HuH-7.5 (cell line): ENCODE results near the gene NAA10.
"Not testable (repeated sequence)": the region's sequence is repeated elsewhere in the genome, so short reads cannot be mapped to it uniquely, and the experiment has no call there.

Source experiments
- DNase-seq: peaks from one replicate; pipeline ENCODE4 v3.0.0; 2011; ENCODE audit warnings: low spot score

NAA10 gene

DNA sequence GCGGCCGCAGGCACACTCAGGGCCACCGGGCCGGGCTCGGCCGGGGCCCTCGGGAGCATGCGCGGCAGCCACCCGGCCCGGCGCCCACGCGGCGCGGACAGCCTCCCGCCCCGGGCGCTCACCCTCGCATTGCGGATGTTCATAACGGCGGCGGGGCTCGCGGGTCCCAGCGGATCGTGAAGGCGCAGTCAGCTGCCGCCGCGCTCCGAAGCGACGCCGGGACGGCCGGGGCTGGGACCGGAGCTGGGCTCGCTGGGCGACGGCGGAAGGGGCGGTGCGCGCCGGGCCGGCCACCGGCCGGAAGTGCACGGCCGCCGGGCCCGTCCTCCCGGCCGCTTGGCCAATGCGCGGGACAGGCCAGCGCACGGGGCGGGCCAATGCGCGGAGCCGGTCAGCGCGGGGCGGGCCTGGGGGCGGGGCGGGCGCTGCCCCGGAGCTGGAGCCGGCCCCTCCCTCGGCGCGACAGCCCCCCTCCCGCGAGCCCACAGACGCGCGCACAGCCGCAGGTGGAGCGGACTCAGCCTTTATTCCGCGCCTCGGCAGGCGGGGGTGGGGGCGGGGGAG lies at the start of gene NAA10:
TSS of gene NAA10 (minus strand) at position 276 of the 564 bp plus-strand sequence. CDS start at position 143, 133 bp downstream.
- DNase-seq: peak; percentile 82

GRCh38 chrX:153983321-153983801 lies 48.5 kb upstream of the NAA10 start:
- no peak for DNase-seq

GRCh38 chrX:153981771-153982533 lies 47.1 kb upstream of the NAA10 start:
- DNase-seq: no peak

DNA sequence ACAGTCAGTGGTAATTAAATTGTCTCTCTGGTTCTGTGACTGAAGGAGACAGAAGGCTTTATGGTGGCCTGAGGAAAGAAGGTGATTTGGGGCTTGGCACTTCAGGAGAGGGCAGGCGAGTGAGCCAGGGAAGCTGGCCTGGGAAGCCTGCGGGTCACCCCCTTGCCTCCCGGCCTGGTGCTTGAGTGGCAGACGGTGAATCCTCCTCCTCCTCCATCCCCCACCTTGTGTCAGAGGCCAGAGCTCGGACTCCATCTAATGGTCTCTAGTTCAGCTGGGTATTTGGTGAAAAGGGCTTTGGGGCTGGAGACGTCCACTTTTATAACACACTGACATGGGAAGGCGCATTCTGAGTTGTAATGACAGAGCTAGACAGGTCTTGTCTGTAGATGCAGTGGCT lies 46.4 kb upstream of the NAA10 start:
- no peak for DNase-seq

DNA sequence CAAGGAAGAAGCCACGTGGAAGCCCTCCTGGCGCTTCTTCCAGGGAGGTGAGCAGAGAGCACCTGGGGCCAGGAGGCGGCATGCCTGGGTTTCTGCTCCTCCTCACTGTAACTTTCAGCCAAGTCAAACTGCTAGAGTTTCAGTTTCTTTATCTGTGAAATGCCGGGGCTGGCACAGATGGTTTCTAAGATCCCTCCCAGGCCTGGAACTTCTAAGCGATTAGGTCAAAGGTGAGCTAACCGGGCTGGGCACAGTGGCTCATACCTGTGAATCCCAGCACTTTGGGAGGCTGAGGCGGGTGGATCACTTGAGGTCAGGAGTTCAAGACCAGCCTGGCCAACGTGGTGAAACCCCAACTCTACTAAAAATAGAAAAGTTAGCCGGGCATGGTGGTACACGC lies 45.6 kb upstream of the NAA10 start:
- DNase-seq: not testable (repeated sequence)

DNA sequence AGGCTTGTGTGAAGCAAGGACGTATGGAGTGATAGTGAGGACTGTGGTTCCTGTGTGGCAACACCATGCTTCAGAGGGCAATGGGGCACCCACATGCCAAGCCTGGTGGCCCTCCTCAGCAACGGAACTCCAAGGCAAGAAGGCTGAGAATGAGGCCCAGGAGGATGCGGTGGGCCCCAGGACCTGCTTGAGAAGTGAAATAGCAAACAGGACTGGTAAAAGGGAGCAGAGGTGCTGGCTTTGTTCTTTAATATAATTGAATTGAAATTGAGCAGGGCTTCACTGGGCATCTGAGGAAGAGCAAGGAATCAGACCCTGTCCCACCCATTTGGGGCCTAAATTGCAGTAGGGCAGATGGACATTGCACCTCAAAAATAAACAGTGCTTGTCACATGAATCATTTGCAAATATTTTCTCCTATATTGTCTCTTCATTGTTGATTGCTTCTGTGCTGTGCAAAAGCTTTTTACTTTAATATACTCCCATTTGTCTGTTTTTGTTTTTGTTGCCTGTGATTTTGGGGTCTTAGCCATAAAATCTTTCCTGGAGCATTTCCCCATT lies 40.0 kb upstream of the NAA10 start:
- no peak for DNase-seq

- no peak for DNase-seq
Measured at GRCh38 chrX:153974003-153974725, 39.3 kb upstream of the NAA10 start.

DNA sequence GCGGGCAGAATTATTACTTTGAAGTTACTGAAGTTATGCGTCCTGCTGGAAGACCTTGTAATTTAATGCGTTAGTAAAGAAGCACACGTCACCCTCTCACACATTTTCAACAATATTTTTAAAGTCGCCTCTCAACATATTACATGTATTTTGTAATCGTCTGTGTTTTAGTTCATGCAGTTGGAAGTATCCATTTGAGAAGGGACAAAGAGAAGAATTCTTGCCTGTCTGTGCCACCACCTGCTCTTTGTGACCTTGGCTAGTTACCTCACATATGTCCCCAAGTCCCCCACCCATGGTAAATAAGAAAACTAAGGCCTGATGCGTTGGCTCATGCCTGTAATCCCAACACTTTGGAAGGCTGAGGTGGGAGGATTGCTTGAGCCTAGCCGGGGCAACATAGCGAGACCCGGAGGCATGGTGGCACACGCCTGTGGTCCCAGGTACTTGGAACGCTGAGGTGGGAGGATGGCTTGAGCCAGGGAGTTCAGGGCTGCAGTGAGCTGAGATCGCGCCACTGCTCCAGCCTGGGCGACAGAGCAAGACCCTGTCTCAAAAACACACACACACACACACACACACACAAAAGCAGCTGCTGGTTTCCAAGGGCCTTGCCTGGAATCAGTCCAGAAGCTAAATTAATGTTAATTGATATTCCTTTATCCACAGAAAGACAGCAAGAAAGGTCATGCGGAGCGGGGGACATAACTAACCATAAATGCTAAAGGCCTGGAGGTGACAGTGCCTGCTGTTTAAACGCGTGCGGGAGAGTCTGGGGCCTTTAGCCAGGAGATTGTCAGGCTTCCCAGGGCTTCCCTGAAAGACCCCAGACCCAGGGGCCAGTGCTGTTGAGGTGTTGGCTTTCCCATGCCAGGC lies 38.5 kb upstream of the NAA10 start:
- no peak for DNase-seq

DNA sequence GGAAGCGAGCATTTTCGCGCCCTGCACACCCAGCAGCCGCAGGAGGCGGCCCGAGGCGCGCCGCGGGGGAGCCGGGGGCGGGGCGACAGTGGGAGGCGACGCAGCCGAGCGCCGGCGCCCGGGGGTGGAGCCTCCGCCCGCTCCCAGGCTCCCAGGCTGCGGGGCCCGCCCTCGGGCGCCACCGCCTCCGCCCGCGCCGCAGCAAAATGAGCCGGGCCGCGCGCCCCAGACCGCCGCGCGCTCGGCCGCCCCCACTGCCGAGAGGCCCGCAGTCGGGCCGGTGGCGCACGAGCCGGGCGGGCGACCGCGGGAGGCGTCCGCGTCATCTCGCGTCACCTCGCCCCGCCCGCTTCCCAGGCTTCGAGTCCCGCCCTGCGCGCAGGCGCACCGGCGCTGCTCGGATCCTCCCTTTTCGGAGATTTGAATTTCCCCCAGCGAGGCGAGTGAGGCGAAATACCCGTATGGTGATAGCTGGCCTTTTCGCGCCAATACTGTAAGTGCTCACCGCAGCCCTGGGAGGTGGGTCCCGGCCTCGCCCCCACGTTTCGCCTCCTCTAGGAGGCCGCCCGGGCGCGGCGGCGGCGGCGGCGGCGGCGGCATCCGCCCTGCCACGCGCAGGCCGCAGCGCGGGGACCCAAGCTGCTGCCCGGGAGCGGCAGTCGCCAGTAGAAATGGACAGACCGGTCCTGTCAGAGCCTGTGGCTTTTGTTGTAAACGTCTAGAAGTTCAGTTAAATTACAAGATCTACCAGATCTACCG lies 37.7 kb upstream of the NAA10 start, which contains the start of gene TMEM187:
TSS of gene TMEM187 (plus strand) at position 387 of the 759 bp plus-strand sequence. CDS start 9,309 bp downstream, outside the sequence.
- peak; percentile 85 for DNase-seq

DNA sequence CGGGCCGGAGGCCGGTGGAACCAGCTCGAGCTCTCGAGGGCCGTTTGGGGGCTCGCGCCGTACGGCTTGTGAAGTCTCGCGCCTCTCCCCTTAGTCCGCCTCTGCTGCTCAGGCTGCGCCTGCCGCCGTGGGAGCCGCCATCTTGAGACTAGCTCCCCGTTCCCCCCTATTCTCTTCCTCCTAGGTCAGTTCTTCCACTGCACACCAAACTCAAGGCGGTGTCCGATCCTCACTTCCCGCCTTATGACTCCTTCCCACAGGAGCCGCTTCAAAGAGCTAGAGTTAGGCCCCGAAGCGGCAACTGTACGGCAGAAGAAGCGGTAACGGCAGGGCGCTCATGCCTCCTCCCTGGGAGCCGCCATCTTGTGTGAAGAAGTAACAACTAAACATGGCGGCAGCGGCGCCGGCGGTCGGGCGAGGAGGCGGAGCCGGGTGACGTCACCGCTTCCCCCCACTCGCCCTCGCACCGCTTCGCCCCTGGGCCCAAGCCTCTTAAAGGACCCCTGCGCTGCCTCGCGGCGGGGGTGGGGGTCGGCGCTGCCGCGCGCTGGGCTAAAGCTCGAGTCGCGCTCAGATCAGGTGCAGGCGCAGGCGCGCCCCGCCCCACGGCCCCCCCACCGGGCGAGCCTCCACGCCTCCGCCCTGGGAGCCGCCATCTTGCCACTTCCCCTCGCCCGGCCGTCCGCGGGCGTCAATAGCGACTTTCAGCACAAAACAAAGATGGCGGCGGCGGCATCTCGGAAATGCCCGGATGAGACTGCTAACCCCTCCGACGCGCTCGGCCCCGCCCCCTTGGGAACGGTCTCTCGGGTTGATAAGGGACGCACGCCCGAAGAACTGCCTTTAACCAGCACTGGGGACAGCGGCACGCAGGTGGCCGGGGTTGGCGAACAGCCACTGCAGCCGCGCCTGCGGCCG lies 36.9 kb upstream of the NAA10 start, which contains the start of gene HCFC1:
TSS of gene HCFC1 (minus strand) at position 369 of the 918 bp plus-strand sequence. CDS start 978 bp downstream, outside the sequence.
- DNase-seq: peak; percentile 68

DNA sequence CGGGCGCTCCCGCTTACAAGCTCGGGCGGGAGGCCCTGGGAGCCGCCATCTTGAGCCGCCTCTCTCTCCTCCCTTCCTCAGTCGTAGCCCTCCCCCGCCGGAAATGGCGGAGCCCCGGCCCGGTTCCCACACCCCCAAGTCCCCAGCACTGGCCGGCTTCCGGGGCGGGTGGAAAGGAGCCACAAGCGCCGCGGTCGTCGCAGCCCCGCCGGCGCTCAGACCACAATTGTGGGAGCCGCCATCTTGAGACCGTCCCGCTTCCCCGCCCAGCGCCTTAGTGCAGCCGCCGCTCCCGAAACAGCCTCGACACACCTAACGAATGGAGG lies 36.2 kb upstream of the NAA10 start:
- peak; percentile 68 for DNase-seq

DNA sequence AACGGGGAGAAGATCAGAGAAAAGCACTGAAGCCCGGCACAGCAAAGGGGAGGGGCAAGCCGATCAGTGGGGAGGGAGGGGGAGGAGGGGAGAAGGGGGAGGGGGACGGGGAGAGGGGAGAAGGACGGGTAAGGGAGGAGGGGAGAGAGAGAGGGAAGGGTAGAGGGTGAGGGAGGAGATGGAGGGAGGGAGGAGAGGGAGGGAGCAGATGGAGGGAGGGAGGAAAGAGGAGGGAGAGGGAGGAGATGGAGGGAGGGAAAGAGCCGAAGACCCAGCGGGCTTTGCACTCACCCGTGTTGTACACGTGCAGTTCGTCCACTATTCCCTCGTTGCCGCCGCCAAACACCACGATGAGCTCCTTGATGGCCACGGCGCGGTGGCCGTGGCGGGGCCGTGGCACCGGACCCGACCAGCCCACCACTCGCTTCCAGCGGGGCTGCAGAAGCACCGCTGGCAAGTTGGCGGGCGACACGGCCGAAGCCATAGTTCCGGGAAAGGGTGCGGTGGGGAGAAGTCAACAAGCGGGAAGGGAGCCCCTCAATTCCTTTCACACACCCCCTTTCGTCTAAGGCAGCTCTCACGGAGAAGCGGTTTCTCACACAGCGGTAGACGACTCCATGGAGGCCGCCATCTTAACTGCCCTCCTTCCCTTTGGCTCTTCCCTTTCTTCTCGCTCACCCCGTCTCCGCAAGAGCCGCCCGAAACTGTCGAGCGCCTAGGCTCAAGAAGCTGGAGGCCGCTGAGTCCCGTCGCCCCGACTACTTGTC lies 35.7 kb upstream of the NAA10 start:
- no peak for DNase-seq

DNA sequence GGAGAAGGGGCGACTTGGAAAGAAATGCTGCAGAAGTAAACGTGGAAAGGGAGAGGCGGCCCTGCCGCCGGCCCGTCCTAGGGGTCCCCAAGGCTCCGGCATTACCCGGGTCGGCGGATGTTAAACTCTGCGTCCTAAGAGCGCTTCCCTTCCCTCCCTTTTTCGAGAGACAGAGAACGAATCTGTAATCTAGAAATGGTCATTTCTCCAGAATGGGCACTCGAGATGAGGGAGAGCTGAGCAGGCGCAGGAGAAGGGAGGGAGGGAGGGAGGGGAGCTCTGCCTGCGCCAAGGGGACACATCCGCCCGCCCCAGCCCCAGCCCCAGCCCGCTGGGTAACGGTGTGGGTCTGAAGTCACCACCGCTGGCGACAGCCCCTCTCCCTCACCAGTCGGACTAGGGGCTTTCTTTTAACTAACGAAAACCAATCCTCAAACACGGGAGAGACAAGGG lies 35.1 kb upstream of the NAA10 start:
- no peak for DNase-seq

DNA sequence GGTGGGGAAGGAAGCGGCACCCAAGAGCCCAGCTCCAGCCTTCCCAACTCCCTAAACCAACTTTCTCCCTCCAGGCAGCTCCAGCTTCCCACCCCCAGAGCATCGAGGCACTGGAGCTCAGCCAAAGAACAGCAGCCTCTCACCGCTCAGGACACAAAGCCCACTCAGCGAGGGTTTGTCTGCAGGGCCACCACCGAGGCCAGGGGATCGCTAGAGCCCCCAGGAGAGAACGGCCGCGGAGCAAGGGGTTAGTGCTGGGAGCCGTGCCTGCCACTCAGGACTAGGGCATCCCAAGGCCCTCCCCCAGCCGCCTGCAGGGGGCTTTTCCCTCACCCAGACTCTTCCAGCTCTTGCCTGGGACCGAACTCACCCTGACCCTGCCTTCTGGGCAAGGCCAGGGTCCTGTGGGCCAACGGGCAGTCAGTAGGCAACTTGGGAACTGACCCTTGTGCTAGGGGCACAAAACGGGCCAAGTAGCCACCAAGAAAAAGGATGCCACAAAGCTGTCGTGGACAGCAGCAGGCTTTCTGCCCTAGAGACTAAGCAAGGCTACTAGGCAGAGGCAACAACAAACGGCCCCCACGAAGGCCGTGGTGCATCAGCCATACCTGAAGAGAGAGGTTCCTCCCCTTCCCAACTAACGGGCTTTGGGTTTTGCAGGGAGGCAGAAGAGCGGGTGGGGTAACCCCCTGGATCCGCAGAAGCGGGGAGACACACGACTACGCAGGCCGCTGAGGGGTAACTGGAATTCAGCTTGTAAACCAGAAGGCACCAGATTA lies 34.5 kb upstream of the NAA10 start:
- DNase-seq: no peak

GRCh38 chrX:153968754-153969124 lies 33.9 kb upstream of the NAA10 start:
- no peak for DNase-seq

- no peak for DNase-seq
Measured at GRCh38 chrX:153968255-153968654, 33.4 kb upstream of the NAA10 start.

DNA sequence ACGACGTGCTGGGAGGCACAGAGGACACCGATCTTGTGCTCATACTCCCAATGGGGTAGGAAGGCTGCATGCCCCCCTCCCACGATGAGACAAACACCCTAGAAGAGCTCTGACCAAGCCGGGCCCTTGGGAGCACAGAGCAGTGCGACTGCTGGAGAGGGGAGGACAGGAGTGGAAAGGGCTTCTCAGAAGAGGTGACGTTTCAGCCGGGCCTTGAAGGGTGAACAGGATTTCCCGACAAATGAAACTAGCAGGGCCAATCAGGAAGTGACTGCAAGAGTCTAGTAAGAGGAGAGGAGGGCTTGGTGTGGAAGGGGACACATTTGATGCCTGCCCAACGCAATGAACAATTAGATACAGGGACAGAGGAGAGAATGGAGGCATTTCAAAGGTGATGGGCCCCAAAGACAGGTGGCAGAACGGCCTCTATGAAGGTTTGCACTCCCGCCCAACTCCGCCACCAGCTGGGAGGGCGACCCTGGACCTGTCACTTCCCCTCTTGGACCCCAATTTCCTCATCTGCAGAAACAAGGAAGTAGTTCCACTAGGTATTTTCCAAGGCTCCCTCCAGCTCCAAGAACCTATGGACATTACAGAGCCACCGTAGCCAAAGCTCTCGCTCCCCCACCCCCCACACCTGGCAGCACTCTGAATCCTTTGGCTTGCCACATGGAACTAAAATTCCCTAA lies 32.8 kb upstream of the NAA10 start:
- no peak for DNase-seq
